ENCODE results near the gene AMN.

- TF ChIP-seq CTCF (IDR thresholded peaks at IDR 0.05) (no peak), EZH2 (IDR thresholded peaks at IDR 0.05; ENCODE audit: borderline replicate concordance, insufficient read depth, low read depth, low read length, poor library complexity, severe bottlenecking) (no peak)
Observed at GRCh38 chr14:102910442-102910841, 12.0 kb upstream of the AMN start.
